Retinal pigment epithelial cell (primary cell): ENCODE measurements around the gene TMTC1.
A peak's percentile ranks its signal among the peaks of the same experiment; 100 is the strongest.

Experiments
- DNase-seq: peaks from one replicate; pipeline ENCODE4 v3.0.0-alpha.2; 2010; ENCODE audit warnings: low read depth
- H3K4me3 ChIP-seq: 2 replicates; pipeline ENCODE4 v1.5.1; 2011; ENCODE audit warnings: mild to moderate bottlenecking, low read length, control low read depth, moderate library complexity
- CTCF ChIP-seq: conservative IDR thresholded peaks from 2 replicates; pipeline ENCODE4 v1.5.1; 2011; ENCODE audit warnings: low read depth, low read length, control low read depth, inconsistent platforms

The TMTC1 gene

GRCh38 chr12:29751676-29752075, 32.1 kb downstream of the TMTC1 start:
- no peak overlapping the region for H3K4me3 ChIP-seq
- no peak for TF ChIP-seq CTCF
- no peak for DNase-seq

- H3K4me3 ChIP-seq: no peak overlapping the region
- no peak for DNase-seq
- no peak for TF ChIP-seq CTCF
Observed at GRCh38 chr12:29750928-29751220, 32.9 kb downstream of the TMTC1 start.

- H3K4me3 ChIP-seq: no peak overlapping the region
- DNase-seq: no peak
- TF ChIP-seq CTCF: no peak
Observed at GRCh38 chr12:29750131-29750927, 33.4 kb downstream of the TMTC1 start.

- TF ChIP-seq CTCF: no peak
- no peak for DNase-seq
- no peak overlapping the region for H3K4me3 ChIP-seq
Observed at GRCh38 chr12:29744365-29744764, 39.4 kb downstream of the TMTC1 start.

- DNase-seq: peak; percentile 59
- H3K4me3 ChIP-seq: no peak overlapping the region
- TF ChIP-seq CTCF: no peak
Observed at GRCh38 chr12:29743801-29744200, 39.9 kb downstream of the TMTC1 start.

- peak; percentile 44 for DNase-seq
- no peak for TF ChIP-seq CTCF
Observed at GRCh38 chr12:29743077-29743476, 40.7 kb downstream of the TMTC1 start.

GRCh38 chr12:29742646-29743045, 41.1 kb downstream of the TMTC1 start:
- no peak overlapping the region for H3K4me3 ChIP-seq
- no peak for TF ChIP-seq CTCF
- no peak for DNase-seq

More at GRCh38 chr12:29743077-29743476, 40.7 kb downstream of the TMTC1 start:
- no peak overlapping the region for H3K4me3 ChIP-seq
